Activated CD4-positive, alpha-beta T cell treated with anti-CD3 and anti-CD28 coated beads for 4 hours (primary cell): ENCODE results near the gene EIF3K.

ENCODE experiments used
- DNase-seq, 2 donors: peaks; one replicate each; pipeline ENCODE4 v3.0.0-alpha.2; 2020

Gene EIF3K

GRCh38 chr19:38669552-38669951 is 50.6 kb downstream of the EIF3K start:
- no peak for DNase-seq

- no peak for DNase-seq
Measured at GRCh38 chr19:38670921-38671398, 52.0 kb downstream of the EIF3K start.

GRCh38 chr19:38671654-38672053 is 52.7 kb downstream of the EIF3K start:
- DNase-seq = no peak

- DNase-seq = no peak
Measured at GRCh38 chr19:38673030-38673429, 54.0 kb downstream of the EIF3K start.

GRCh38 chr19:38674388-38675171 is 55.6 kb downstream of the EIF3K start:
- DNase-seq = no peak

GRCh38 chr19:38675611-38676010 is 56.6 kb downstream of the EIF3K start:
- no peak for DNase-seq

GRCh38 chr19:38676023-38676877 is 57.3 kb downstream of the EIF3K start:
- no peak for DNase-seq

- DNase-seq = no peak
Measured at GRCh38 chr19:38676878-38677646, 58.1 kb downstream of the EIF3K start.

GRCh38 chr19:38678217-38678890 is 59.4 kb downstream of the EIF3K start:
- DNase-seq = no peak

- no peak for DNase-seq
Measured at GRCh38 chr19:38678891-38679494, 60.0 kb downstream of the EIF3K start.

- no peak for DNase-seq
Measured at GRCh38 chr19:38679839-38680238, 60.9 kb downstream of the EIF3K start.

- DNase-seq = no peak
Measured at GRCh38 chr19:38682195-38682867, 63.3 kb downstream of the EIF3K start.

GRCh38 chr19:38682872-38683392 is 63.9 kb downstream of the EIF3K start:
- no peak for DNase-seq

GRCh38 chr19:38683393-38684077 is 64.5 kb downstream of the EIF3K start:
- peak; percentile 56 to 58 for DNase-seq

- no peak for DNase-seq
Measured at GRCh38 chr19:38684078-38684861, 65.3 kb downstream of the EIF3K start.

- DNase-seq = no peak
Measured at GRCh38 chr19:38684862-38685665, 66.1 kb downstream of the EIF3K start.

GRCh38 chr19:38685666-38686529 is 66.9 kb downstream of the EIF3K start:
- no peak for DNase-seq

- DNase-seq = peak; percentile 18 to 23
Measured at GRCh38 chr19:38686530-38686888, 67.5 kb downstream of the EIF3K start.
